GM21529 (cell line): ENCODE measurements around the gene KDM1A.

ENCODE experiments used
- ATAC-seq: cut with Tn5 transposase; IDR thresholded peaks from one replicate; pipeline ENCODE4 v1.9.1; 2021; ENCODE audit not compliant: unreplicated experiment

Gene KDM1A

DNA sequence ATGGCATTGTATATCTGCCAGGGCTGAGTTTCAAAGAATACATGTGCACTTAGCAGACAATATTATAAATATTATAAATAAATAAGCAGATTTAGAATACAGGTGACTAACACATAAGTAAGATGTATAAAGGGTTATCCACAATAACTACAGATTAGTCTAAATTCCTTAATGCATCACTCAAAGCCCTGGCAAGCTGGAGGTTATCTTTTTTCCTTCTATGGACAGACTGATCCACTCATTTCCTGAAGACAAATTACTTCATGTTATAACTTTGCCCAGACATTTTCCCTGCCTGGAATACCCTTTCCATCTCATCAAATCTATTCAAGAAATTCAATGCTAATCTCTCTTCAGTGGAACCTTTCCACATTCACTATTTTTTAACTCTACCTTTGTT is 110.6 kb downstream of the KDM1A start:
- no peak for ATAC-seq

DNA sequence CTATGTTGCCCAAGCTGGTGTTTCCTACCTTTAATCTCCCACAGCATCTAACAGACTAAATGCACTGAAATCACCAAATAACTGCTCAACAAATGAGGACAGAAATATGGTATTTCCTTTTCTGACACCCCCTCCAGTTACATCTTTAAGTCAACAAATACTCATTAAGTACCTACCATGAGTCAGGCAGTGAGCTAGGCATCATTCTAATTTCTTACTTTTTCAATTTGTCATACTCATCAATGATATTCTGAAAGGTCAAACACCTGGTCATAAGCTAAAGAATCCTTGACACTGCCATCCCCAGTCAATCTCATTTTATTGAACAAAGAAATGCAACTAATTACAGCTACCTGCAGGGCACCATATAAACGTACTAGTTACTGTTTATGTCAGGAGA is 112.8 kb downstream of the KDM1A start:
- ATAC-seq, result no peak
